ENCODE data around the gene C19orf85. TPM values are rescaled to one million over a fixed set of nuclear protein-coding genes. Genes with fewer than 3 reads are reported as not detected.
A peak's percentile ranks its signal among the peaks of the same experiment; 100 is the strongest.
"Not testable (repeated sequence)": the region's sequence is repeated elsewhere in the genome, so short reads cannot be mapped to it uniquely, and the experiment has no call there.

Gene C19orf85
- total and polyA plus RNA-seq, 11 donors, result not detected

- DNase-seq (no peak), ATAC-seq (peak in 2 of 4 donors; percentile 31 to 73)
- 42 to 64% (median 53%) methylated on average over 13 of the region's 13 CpGs for WGBS, 4 donors
- no peak for TF ChIP-seq CTCF (IDR thresholded peaks at IDR 0.05)
- TF ChIP-seq POLR2A (IDR thresholded peaks at IDR 0.05), result no peak
- Histone ChIP-seq H3K27ac (no peak overlapping the region), H3K9me3 (no peaks in the 10 kb centered on the region), H3K4me3 (no peak overlapping the region), H3K27me3 (peaks cover 0 to 22% (median under 1%) of the 10 kb centered on the region in 9 donors), H3K4me1 (no peaks in the 10 kb centered on the region), H3K36me3 (no peaks in the 10 kb centered on the region)
- intact Hi-C loops (cut with DNase I), result no loop called here
Observed at GRCh38 chr19:55423225-55424005, 41.1 kb downstream of the C19orf85 start.

- intact Hi-C loops (cut with DNase I); H3K36me3 ChIP-seq; H3K4me1 ChIP-seq; H3K4me3 ChIP-seq; DNase-seq; H3K27ac ChIP-seq; H3K9me3 ChIP-seq; ATAC-seq: not testable (repeated sequence)
- H3K27me3 ChIP-seq, result peaks cover 0 to 23% (median 0%) of the 10 kb centered on the region in 9 donors
- 51 to 63% (median 59%) methylated on average over 4 of the region's 4 CpGs for WGBS, 4 donors
Observed at GRCh38 chr19:55421281-55421680, 43.3 kb downstream of the C19orf85 start.

GRCh38 chr19:55419624-55420236 is 44.8 kb downstream of the C19orf85 start:
- WGBS, 4 donors, result 76 to 82% (median 79%) methylated on average over 3 to 5 of the region's 5 CpGs
- intact Hi-C loops (cut with DNase I), result loop anchor here in 8 of 10 donors (2.0 to 10.0 kb wide), 4 partner anchors 115 to 279 kb away; partner anchors contain the start of gene TNNT1 (in 1 of the 8)
- peak in 1 of 5 donors; percentile 4 for DNase-seq
- Histone ChIP-seq H3K9me3 (no peaks in the 10 kb centered on the region), H3K4me3 (no peak overlapping the region), H3K4me1 (no peaks in the 10 kb centered on the region), H3K27me3 (peaks cover 0 to 20% (median 0%) of the 10 kb centered on the region in 9 donors), H3K27ac (no peak overlapping the region), H3K36me3 (no peaks in the 10 kb centered on the region)
- no peak for TF ChIP-seq POLR2A (IDR thresholded peaks at IDR 0.05)
- no peak for ATAC-seq

- no peak overlapping the region for H3K4me3 ChIP-seq
- H3K4me1 ChIP-seq, result no peaks in the 10 kb centered on the region
- H3K27ac ChIP-seq, result no peak overlapping the region
- no peak for TF ChIP-seq CTCF (IDR thresholded peaks at IDR 0.05)
- no peak for TF ChIP-seq POLR2A (IDR thresholded peaks at IDR 0.05)
- H3K9me3 ChIP-seq, result no peaks in the 10 kb centered on the region
- intact Hi-C loops (cut with DNase I), result loop anchor here in 8 of 10 donors (2.0 to 10.0 kb wide), 4 partner anchors 114 to 278 kb away; partner anchors contain the start of gene TNNT1 (in 1 of the 8)
- H3K36me3 ChIP-seq, result no peaks in the 10 kb centered on the region
- H3K27me3 ChIP-seq, result peaks cover 0 to 18% (median 0%) of the 10 kb centered on the region in 9 donors
- 52 to 64% (median 60%) methylated on average over 5 of the region's 5 CpGs for WGBS, 4 donors
- ATAC-seq (no peak), DNase-seq (peak in 1 of 5 donors; percentile 4)
Observed at GRCh38 chr19:55419103-55419502, 45.4 kb downstream of the C19orf85 start.

GRCh38 chr19:55418185-55418584 is 46.4 kb downstream of the C19orf85 start:
- Histone ChIP-seq H3K36me3 (no peaks in the 10 kb centered on the region), H3K9me3 (no peaks in the 10 kb centered on the region), H3K4me1 (no peaks in the 10 kb centered on the region), H3K27me3 (peaks cover 0 to 18% (median 0%) of the 10 kb centered on the region in 9 donors), H3K27ac (no peak overlapping the region), H3K4me3 (no peak overlapping the region)
- peak; percentile 43 to 72 (median 62) for TF ChIP-seq CTCF (IDR thresholded peaks at IDR 0.05)
- TF ChIP-seq POLR2A (IDR thresholded peaks at IDR 0.05), result no peak
- DNase-seq (peak in 3 of 5 donors; percentile 27 to 52 (median 43)), ATAC-seq (peak in 3 of 4 donors; percentile 81 to 85 (median 85))
- 10 to 15% (median 14%) methylated on average over 7 of the region's 7 CpGs for WGBS, 4 donors
- intact Hi-C loops (cut with DNase I), result loop anchor here in 9 of 10 donors (1.0 to 10.0 kb wide), 5 partner anchors 113 to 277 kb away; partner anchors contain the start of gene TNNT1 (in 1 of the 9)

All from heart left ventricle (tissue), 16 donors.